DND-41 (cell line): ENCODE results near the gene NUP214.

Experiments
- CTCF ChIP-seq: IDR thresholded peaks from 2 replicates; pipeline ENCODE4 v1.5.1; 2012; ENCODE audit warnings: borderline replicate concordance, low read length, moderate library complexity, mild to moderate bottlenecking; ENCODE audit not compliant: poor library complexity, severe bottlenecking; ENCODE audit errors: extremely low read depth
- EZH2 ChIP-seq: IDR thresholded peaks from 3 replicates; pipeline ENCODE4 v1.6.1; 2012; ENCODE audit warnings: borderline replicate concordance, low read depth, mild to moderate bottlenecking, moderate library complexity, low read length, inconsistent platforms; ENCODE audit not compliant: severe bottlenecking

- TF ChIP-seq CTCF (no peak), EZH2 (no peak)
Observed at GRCh38 chr9:131259916-131260597, 134.7 kb downstream of the NUP214 start.
